Neural progenitor cell (in vitro differentiated cells): ENCODE measurements around the gene INTS4.
"Not testable (repeated sequence)": the region's sequence is repeated elsewhere in the genome, so short reads cannot be mapped to it uniquely, and the experiment has no call there.

ENCODE experiments used
- EZH2 ChIP-seq: fragments of 200-600 bp; sonication (generic); IDR thresholded peaks from 2 replicates; pipeline ENCODE4 v1.6.1; 2017; ENCODE audit warnings: antibody characterized with exemption, mild to moderate bottlenecking, moderate library complexity
- EZH2phosphoT487 ChIP-seq: fragments of 200-600 bp; sonication (generic); IDR thresholded peaks from 2 replicates; pipeline ENCODE4 v1.6.1; 2017; ENCODE audit warnings: antibody characterized with exemption
- TF ChIP-seq, protein P1 (sequence below): fragments of 200-600 bp; sonication (generic); IDR thresholded peaks from 2 replicates; pipeline ENCODE4 v1.5.1; 2017; ENCODE audit warnings: antibody characterized with exemption, mild to moderate bottlenecking

DNA sequence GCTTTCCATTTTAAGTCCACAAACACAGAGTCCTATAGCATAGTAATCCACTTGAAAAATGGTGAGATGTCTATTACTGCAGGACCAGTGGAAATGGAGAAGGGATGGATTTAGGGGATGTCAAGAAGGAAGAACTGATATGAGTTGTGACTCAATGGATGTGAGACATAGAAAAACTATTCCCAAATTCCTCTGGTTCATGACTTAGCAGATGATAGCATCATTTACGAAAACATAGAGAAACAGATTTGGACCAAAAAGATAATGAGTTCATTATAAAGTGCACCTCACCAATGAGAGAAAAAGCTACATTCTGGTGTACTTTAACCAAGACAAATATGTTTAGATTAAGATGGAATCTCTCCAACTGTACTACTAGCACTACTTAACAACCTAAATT lies 51.2 kb downstream of the INTS4 start:
- TF ChIP-seq, protein P1, sequence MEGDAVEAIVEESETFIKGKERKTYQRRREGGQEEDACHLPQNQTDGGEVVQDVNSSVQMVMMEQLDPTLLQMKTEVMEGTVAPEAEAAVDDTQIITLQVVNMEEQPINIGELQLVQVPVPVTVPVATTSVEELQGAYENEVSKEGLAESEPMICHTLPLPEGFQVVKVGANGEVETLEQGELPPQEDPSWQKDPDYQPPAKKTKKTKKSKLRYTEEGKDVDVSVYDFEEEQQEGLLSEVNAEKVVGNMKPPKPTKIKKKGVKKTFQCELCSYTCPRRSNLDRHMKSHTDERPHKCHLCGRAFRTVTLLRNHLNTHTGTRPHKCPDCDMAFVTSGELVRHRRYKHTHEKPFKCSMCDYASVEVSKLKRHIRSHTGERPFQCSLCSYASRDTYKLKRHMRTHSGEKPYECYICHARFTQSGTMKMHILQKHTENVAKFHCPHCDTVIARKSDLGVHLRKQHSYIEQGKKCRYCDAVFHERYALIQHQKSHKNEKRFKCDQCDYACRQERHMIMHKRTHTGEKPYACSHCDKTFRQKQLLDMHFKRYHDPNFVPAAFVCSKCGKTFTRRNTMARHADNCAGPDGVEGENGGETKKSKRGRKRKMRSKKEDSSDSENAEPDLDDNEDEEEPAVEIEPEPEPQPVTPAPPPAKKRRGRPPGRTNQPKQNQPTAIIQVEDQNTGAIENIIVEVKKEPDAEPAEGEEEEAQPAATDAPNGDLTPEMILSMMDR: not testable (repeated sequence)
- TF ChIP-seq EZH2phosphoT487, EZH2: not testable (repeated sequence)
